ENCODE results near the gene GIPC3. TPM values are rescaled to one million over a fixed set of nuclear protein-coding genes. Genes with fewer than 3 reads are reported as not detected.
"Not testable (repeated sequence)": the region's sequence is repeated elsewhere in the genome, so short reads cannot be mapped to it uniquely, and the experiment has no call there.

The GIPC3 gene
- total and polyA plus RNA-seq, 5 experiments from 2014 or later: 0.76 to 3.7 (median 3.0) TPM

DNA sequence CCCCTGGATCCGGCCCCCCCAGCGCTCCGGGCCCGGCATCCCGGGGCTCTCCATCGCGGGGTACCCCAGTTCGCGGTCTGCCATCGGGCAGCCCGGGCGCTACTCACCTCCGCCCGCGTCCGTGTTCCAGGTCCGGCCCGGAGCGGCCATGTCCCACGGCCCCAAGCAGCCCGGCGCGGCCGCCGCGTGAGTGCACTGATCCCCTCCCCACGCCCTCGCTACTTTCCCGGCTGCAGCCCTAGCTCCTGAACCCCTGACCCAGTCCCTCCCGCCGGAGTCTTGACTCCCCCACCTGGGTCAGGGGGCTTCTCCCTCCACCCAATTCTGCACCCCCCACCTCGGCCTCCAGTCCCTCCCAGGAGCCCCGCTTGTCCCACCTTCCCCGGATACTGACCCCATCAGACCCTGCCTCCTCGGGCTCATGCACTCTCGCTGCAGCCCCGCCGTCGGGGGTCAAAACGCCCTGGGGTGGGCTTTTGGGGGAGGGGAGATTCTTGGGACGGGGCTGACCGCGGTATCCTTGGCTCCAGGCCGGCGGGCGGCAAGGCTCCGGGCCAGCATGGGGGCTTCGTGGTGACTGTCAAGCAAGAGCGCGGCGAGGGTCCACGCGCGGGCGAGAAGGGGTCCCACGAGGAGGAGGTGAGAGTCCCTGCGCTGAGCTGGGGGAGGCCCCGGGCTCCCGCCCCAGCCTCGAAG lies 12.0 kb upstream of the GIPC3 start:
- POLR2A ChIA-PET: interaction anchor here (0.6 to 5.9 kb wide), 5 partner anchors 12 to 72 kb away, joined by 3 to 44 read pairs (median 3); partner anchors contain the start of genes GIPC3 and MFSD12
- Mint-ChIP-seq H3K4me1 (peaks cover 8 to 27% (median 18%) of the 10 kb centered on the region in 4 donors), H3K27me3 (no peaks in the 10 kb centered on the region), H3K4me3 (peak overlapping the region; percentile 62 to 89 (median 78)), H3K27ac (peak overlapping the region in 4 of 10 donors; percentile 35 to 71 (median 64)), H3K9me3 (no peaks in the 10 kb centered on the region), H3K36me3 (peaks cover 0 to 8% (median 5%) of the 10 kb centered on the region in 3 donors)
- DNase-seq (peak in 1 of 10 donors; percentile 37), ATAC-seq (peak in 1 of 2 donors; percentile 10)

DNA sequence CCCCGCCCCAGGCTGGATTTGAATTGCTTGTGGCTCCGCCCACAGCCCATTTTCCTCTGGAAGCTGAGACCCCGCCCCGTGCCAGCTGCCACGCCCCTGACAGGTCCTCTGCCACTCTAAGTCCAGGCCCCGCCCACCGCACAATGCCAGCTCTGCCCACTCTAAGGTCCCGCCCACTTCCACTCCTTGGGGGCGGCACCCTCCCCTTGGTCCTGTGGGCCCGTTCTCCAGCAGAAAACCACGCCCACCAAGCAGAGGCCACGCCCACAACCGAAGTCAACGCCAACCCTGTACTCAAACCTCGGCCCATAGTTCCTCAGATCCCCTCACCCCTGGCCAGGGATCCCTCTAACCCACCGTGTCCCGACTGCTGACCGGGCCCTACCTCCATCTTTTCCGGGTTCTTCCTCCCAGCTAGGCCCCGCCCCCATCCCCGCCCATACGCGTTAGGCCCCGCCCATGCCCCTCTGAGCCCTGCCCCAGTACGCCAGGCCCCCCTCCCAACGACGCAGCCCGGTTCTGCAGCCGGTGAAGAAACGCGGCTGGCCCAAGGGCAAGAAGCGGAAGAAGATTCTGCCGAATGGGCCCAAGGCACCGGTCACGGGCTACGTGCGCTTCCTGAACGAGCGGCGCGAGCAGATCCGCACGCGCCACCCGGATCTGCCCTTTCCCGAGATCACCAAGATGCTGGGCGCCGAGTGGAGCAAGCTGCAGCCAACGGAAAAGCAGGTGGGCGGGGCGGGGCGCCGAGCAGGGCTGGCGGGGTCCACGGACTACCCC lies 11.2 kb upstream of the GIPC3 start:
- Mint-ChIP-seq H3K36me3 (peaks cover 0 to 8% (median 5%) of the 10 kb centered on the region in 3 donors), H3K27ac (peak overlapping the region in 8 of 10 donors; percentile 25 to 87 (median 69)), H3K27me3 (no peaks in the 10 kb centered on the region), H3K9me3 (no peaks in the 10 kb centered on the region), H3K4me3 (peak overlapping the region; percentile 62 to 89 (median 78)), H3K4me1 (peaks cover 8 to 27% (median 18%) of the 10 kb centered on the region in 4 donors)
- POLR2A ChIA-PET: interaction anchor here (0.5 to 5.9 kb wide), 5 partner anchors 11 to 416 kb away, joined by 3 to 44 read pairs (median 3); partner anchors contain the start of genes GIPC3 and MFSD12
- ATAC-seq (no peak), DNase-seq (peak; percentile 60 to 86 (median 76))

DNA sequence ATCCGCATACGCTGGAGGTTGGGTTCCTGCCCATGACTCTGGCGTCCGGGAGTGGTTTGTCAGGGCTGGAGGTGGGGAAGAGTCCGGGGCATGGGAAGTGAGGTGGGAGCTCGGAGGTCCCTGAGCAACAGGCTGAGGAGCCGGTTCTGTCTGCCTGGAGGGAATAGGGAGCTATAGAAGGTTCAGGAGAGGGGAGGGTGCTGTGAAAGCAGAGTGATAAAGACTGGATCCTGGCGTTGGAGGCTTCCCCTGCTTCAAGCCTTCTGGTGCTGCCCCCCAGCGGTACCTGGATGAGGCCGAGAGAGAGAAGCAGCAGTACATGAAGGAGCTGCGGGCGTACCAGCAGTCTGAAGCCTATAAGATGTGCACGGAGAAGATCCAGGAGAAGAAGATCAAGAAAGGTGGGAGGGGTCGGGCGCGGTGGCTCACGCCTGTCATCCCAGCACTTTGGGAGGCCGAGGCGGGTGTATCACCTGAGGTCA lies 10.0 kb upstream of the GIPC3 start:
- DNase-seq (peak in 1 of 10 donors; percentile 22), ATAC-seq (no peak)
- H3K9me3 Mint-ChIP-seq: no peaks in the 10 kb centered on the region
- no peaks in the 10 kb centered on the region for H3K27me3 Mint-ChIP-seq
- H3K36me3 Mint-ChIP-seq: peaks cover 0 to 8% (median 5%) of the 10 kb centered on the region in 3 donors
- POLR2A ChIA-PET: interaction anchor here (0.6 to 5.9 kb wide), 2 partner anchors 19 to 1277 kb away, joined by 4 to 44 read pairs; partner anchors contain the start of gene MFSD12
- peak overlapping the region in 3 of 10 donors; percentile 35 to 74 (median 67) for H3K27ac Mint-ChIP-seq
- H3K4me1 Mint-ChIP-seq: peaks cover 8 to 27% (median 18%) of the 10 kb centered on the region in 4 donors
- peak overlapping the region in 9 of 10 donors; percentile 7 to 81 (median 42) for H3K4me3 Mint-ChIP-seq

DNA sequence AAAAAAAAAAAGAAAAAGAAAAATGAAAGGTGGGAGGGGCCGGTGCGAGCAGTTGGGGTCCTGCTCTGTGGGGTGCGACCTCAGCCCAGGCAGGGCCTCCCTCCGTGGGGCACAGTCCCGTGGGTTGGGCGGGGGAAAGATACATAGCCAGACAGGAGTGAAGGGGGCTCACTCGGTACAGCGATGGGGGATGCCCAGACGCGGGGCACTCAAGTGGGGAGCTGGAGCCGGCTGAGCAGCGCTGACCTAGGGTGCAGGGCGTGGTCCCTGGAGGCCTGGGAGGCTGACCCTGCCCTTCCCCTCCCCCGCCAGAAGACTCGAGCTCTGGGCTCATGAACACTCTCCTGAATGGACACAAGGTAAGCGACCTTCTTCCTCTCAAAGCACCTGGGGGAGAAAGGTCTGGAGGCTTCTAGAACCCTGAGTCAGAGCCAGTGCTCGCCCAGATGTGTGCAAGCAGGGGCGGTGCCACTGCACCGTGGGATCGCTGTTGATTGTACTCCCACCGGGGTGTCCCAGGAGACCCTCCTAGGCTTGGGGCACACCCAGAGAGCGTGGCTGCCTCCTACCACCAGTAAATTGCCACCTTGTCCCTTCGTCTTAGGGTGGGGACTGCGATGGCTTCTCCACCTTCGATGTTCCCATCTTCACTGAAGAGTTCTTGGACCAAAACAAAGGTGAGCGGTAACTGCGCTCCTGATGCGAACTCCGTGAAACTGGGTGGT lies 9.2 kb upstream of the GIPC3 start:
- H3K27me3 Mint-ChIP-seq: no peaks in the 10 kb centered on the region
- no peak overlapping the region for H3K27ac Mint-ChIP-seq
- POLR2A ChIA-PET: interaction anchor here (0.8 kb wide), 1 partner anchor 9 kb away, joined by 3 read pairs; the partner anchor contains the start of gene GIPC3

DNA sequence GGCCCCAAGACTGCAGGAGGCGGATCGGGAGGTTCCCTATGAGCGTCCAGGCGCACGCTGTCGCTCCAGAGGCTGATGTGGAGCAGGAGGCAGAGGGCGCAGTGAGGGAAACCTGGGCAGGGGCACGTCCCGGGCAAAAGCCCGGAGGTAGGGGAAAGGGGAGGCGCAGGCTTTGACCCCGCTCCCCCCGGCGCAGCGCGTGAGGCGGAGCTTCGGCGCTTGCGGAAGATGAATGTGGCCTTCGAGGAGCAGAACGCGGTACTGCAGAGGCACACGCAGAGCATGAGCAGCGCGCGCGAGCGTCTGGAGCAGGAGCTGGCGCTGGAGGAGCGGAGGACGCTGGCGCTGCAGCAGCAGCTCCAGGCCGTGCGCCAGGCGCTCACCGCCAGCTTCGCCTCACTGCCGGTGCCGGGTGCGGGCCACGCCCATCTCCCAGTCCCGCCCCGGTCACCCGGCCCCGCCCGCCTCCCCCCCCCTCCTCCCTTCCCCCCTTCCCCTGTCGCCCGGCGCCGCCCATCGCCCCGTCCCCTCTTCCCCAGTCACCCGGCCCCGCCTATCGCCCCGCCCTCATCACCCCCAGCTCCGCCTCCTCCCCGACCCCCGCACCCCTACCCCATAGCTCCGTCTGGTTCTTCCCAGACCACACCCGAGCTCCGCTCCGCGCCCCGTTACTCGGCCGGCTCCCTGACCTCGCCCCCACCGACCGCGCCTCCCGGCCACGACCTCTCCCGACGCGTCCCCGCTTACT lies 8.4 kb upstream of the GIPC3 start:
- H3K4me1 Mint-ChIP-seq: peaks cover 5 to 21% (median 13%) of the 10 kb centered on the region in 4 donors
- H3K36me3 Mint-ChIP-seq: peaks cover 0 to 8% (median 5%) of the 10 kb centered on the region in 3 donors
- H3K9me3 Mint-ChIP-seq: peaks cover 0 to 1% (median 0%) of the 10 kb centered on the region in 9 donors
- H3K4me3 Mint-ChIP-seq: no peak overlapping the region
- POLR2A ChIA-PET: no interaction called here
- no peak for DNase-seq
- no peak overlapping the region for H3K27ac Mint-ChIP-seq
- no peaks in the 10 kb centered on the region for H3K27me3 Mint-ChIP-seq
- ATAC-seq: no peak

More for the DNA sequence above, 9.2 kb upstream of the GIPC3 start:
- ATAC-seq: no peak
- Mint-ChIP-seq H3K4me3 (no peak overlapping the region), H3K36me3 (peaks cover 0 to 8% (median 5%) of the 10 kb centered on the region in 3 donors), H3K4me1 (peaks cover 8 to 27% (median 18%) of the 10 kb centered on the region in 4 donors), H3K9me3 (peaks cover 0 to 1% (median 0%) of the 10 kb centered on the region in 9 donors)
- no peak for DNase-seq

DNA sequence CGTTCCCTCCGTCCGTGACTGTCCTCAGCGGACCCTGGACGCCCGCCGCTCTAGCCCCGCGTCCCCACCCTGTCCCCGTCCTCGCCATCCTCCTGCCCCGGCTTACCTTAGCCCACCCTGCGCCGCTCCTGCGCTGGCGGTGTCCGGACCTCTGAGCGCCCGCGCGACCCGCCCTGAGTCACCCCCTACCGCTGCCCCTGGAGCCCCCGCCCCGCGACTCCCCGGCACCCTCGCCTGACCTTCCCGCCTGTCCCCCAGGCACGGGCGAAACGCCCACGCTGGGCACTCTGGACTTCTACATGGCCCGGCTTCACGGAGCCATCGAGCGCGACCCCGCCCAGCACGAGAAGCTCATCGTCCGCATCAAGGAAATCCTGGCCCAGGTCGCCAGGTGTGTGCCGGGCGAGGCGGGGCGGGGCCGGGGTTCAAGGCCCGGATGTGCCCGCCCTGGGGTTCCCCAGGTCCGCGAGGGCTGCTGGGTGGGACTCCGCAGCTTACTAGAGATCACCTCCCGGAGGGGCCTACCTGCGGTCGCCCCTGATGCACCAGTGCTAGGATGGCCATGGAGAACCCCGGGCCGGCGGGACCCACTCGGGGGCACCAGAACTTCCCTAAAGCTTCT lies 7.4 kb upstream of the GIPC3 start:
- peaks cover 4 to 13% (median 7%) of the 10 kb centered on the region in 4 donors for H3K4me1 Mint-ChIP-seq
- no peaks in the 10 kb centered on the region for H3K27me3 Mint-ChIP-seq
- H3K9me3 Mint-ChIP-seq: peaks cover 0 to 1% (median 0%) of the 10 kb centered on the region in 9 donors
- no peak overlapping the region for H3K4me3 Mint-ChIP-seq
- peaks cover 0 to 8% (median 5%) of the 10 kb centered on the region in 3 donors for H3K36me3 Mint-ChIP-seq
- DNase-seq: no peak
- H3K27ac Mint-ChIP-seq: no peak overlapping the region
- ATAC-seq: no peak
- POLR2A ChIA-PET: no interaction called here

DNA sequence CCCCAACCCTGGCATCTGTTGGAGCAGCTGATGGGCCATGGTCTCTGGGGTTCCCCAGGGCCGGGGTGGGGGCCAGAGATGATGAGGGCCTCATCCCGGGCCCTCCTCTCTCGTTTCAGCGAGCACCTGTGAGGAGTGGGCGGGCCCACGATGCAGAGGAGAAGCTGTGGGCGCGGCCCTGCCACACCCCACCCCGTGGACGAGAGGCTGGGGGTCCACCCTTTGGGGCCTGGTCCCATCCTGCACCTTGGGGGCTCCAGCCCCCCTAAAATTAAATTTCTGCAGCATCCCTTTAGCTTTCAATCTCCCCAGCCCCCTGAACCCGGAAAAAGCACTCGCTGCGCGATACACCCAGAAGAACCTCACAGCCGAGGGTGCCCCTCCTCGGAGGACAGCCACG lies 6.9 kb upstream of the GIPC3 start:
- DNase-seq (no peak), ATAC-seq (no peak)
- H3K36me3 Mint-ChIP-seq: peaks cover 0 to 8% (median 5%) of the 10 kb centered on the region in 3 donors
- H3K27ac Mint-ChIP-seq: no peak overlapping the region
- no peaks in the 10 kb centered on the region for H3K27me3 Mint-ChIP-seq
- POLR2A ChIA-PET: interaction anchor here (0.5 kb wide), 1 partner anchor 29 kb away, joined by 3 read pairs; no protein-coding TSS in a partner anchor
- H3K4me1 Mint-ChIP-seq: peaks cover 4 to 13% (median 6%) of the 10 kb centered on the region in 4 donors
- no peak overlapping the region for H3K4me3 Mint-ChIP-seq
- peaks cover 0 to 1% (median 0%) of the 10 kb centered on the region in 9 donors for H3K9me3 Mint-ChIP-seq

DNA sequence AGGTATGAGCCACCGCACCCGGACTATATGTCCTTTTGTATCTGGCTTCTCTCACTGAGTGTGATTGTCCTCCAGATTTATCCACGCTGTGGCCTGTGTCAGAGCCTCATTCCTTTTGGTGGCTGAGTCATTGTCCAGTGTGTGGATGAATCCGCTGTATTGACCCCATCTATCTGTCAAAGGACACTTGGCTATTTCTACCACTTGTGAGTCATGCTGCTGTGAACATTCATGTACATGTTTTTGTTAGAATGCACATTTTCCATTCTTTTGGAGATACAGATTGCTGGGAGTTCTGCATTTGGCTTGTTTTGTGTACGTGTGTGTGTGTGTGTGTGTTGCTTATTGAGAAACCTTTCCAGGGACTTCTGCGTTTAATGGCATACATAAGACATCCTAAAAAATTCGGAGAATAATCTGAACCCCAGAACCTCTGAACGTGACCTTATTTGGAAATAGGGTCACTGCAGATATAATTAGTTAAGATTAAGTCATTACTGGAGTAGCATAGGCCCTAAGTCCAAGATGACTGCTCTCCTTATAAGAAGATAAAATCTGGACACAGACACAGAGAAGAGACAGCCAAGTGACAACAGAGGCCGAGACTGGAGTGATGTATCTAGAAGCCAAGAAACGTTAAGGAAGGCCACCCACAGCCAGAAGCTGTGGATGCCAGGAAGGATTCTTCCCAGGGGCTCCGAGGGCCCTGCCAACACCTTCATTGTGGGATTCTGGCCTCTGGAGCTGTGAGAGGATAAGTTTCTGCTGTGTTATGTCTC lies 4.9 kb upstream of the GIPC3 start:
- peaks cover 0 to 1% (median 0%) of the 10 kb centered on the region in 9 donors for H3K9me3 Mint-ChIP-seq
- peaks cover 0 to 1% (median under 1%) of the 10 kb centered on the region in 3 donors for H3K36me3 Mint-ChIP-seq
- H3K4me3 Mint-ChIP-seq: no peak overlapping the region
- H3K4me1 Mint-ChIP-seq: peaks cover 0 to 2% (median under 1%) of the 10 kb centered on the region in 4 donors
- POLR2A ChIA-PET: interaction anchor here (0.6 kb wide), 1 partner anchor 23 kb away, joined by 3 read pairs; the partner anchor contains the start of gene MFSD12
- DNase-seq (no peak), ATAC-seq (no peak)
- peak overlapping the region in 2 of 10 donors; percentile 33 to 34 for H3K27ac Mint-ChIP-seq
- H3K27me3 Mint-ChIP-seq: no peaks in the 10 kb centered on the region

DNA sequence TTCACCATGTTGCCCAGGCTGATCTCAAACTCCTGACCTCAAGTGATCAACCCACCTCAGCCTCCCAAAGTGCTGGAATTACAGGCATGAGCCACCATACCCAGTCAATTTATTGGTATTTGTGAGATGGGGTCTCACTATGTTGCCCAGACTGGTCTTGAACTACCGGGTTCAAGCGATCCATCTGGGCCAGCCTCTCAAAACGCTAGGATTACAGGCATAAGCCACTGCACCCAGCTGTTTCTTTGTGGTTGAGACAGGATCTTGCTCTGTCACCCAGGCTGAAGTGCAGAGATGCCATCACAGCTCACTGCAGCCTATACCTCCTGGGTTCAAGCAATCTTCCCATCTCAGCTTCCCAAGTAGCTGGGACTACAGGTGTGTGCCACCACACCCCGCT lies 3.5 kb upstream of the GIPC3 start:
- not testable (repeated sequence) for ATAC-seq, H3K4me3 Mint-ChIP-seq, H3K36me3 Mint-ChIP-seq, H3K4me1 Mint-ChIP-seq, H3K27ac Mint-ChIP-seq, H3K9me3 Mint-ChIP-seq, H3K27me3 Mint-ChIP-seq, DNase-seq
- POLR2A ChIA-PET: interaction anchor here (1.2 kb wide), 1 partner anchor 40 kb away, joined by 4 read pairs; no protein-coding TSS in a partner anchor

DNA sequence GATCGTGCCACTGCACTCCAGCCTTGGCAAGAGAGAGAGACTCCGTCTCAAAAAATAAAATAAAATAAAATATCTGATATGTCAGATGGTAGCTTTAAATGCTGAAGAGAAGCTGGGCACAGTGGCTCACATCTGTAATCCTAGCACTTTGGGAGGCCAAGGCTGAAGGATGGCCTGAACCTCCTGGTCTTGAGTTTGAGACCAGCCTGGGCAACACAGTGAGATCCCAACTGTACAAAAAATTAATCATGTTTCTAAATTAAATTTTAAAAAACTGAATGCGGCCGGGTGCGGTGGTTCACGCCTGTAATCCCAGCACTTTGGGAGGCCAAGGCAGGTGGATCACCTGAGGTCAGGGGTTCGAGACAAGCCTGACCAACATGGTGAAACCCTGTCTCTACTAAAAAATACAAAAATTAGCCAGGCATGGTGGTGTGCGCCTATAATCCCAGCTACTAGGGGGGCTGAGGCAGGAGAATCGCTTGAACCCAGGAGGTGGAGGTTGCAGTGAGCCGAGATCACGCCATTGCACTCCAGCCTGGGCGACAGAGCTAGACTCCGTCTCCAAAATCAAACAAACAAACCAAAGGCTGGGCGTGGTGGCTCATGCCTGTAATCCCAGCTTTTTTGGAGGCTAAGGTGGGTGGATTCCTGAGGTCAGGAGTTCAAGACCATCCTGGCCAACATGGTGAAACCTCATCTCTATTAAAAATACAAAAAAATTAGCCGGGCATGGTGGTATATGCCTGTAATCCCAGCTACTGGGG lies 1.1 kb upstream of the GIPC3 start:
- H3K4me1 Mint-ChIP-seq, H3K36me3 Mint-ChIP-seq, H3K27me3 Mint-ChIP-seq, H3K9me3 Mint-ChIP-seq, DNase-seq, ATAC-seq, H3K4me3 Mint-ChIP-seq: not testable (repeated sequence)
- H3K27ac Mint-ChIP-seq: peak overlapping the region in 2 of 10 donors; percentile 15 to 48
- POLR2A ChIA-PET: interaction anchor here (1.0 to 3.5 kb wide), 7 partner anchors 20 to 41 kb away, joined by 5 to 39 read pairs (median 7); partner anchors contain the start of gene MFSD12

Measured in naive thymus-derived CD8-positive, alpha-beta T cell (primary cell).